ENCODE measurements around the gene EFCAB5.

GRCh38 chr17:30031214-30031869 lies 89.9 kb downstream of the EFCAB5 start:
- TF ChIP-seq EZH2phosphoT487 (IDR thresholded peaks at IDR 0.05) (no peak), CTCF (IDR thresholded peaks at IDR 0.05) (no peak), EZH2 (IDR thresholded peaks at IDR 0.05) (no peak)
